ENCODE results near the gene FGFBP1.

DNA sequence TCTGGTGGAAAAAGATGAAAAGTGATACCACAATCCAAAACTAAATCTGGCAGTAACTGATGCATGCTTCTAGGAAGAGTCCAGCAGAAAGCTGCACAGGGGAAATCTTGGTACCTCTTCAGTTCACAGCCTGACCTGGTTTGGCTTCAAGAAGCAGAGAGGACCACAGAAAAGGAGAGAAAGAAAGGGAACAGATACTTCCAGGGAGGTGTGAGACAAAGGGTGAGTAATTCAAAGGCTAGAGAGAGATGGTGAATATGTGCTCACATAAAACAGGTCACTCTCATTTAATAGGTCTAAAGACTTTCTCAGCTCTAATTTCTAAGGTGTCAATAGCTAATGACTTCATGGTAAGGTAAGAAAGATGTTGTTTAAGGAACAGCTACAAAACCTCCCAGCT is 13.2 kb upstream of the FGFBP1 start:
- TF ChIP-seq CTCF (IDR thresholded peaks at IDR 0.05) (no peak), POLR2A (IDR thresholded peaks at IDR 0.05) (no peak)
